DND-41 (cell line): Measurements from ENCODE around the gene P3H1.

Experiments used
- ATAC-seq: fragments of 200-7000 bp; cut with Tn5 transposase; 3 replicates; pipeline ENCODE4 v1.9.1; 2021; ENCODE audit warnings: low read depth; ENCODE audit not compliant: insufficient read depth
- DNase-seq: peaks from one replicate; pipeline ENCODE4 v3.0.0-alpha.2; 2020
- H2AFZ ChIP-seq: 2 replicates; pipeline ENCODE4 v1.6.0; 2012; ENCODE audit warnings: low read depth, low read length
- H3K27ac ChIP-seq: 2 replicates; pipeline ENCODE4 v1.5.1; 2012; ENCODE audit warnings: low read length, inconsistent platforms
- H3K27me3 ChIP-seq: fragments of 200-600 bp; sonication (generic); 2 replicates; pipeline ENCODE4 v1.6.0; 2012; ENCODE audit warnings: low read length, mild to moderate bottlenecking, inconsistent platforms; ENCODE audit not compliant: insufficient read depth, poor library complexity
- H3K36me3 ChIP-seq: 2 replicates; pipeline ENCODE4 v1.5.1; 2012; ENCODE audit warnings: low read length, inconsistent platforms; ENCODE audit not compliant: insufficient read depth
- H3K4me1 ChIP-seq: 2 replicates; pipeline ENCODE4 v1.5.1; 2012; ENCODE audit warnings: mild to moderate bottlenecking, low read length; ENCODE audit not compliant: insufficient read depth
- H3K4me2 ChIP-seq: 2 replicates; pipeline ENCODE4 v1.6.0; 2012; ENCODE audit warnings: mild to moderate bottlenecking, moderate library complexity, low read length, inconsistent platforms; ENCODE audit not compliant: insufficient read depth
- H3K4me3 ChIP-seq, 2 experiments: fragments of 200-600 bp in 1 of 2; shearing (Covaris generic) in 1 of 2; 2 replicates each; pipeline ENCODE4 v1.5.1; 2012 to 2016; ENCODE audit warnings: inconsistent platforms in 2 of 2, low read length in 2 of 2, mild to moderate bottlenecking in 2 of 2, low read depth in 1 of 2, moderate library complexity in 1 of 2
- H3K79me2 ChIP-seq: 2 replicates; pipeline ENCODE4 v1.6.0; 2012; ENCODE audit warnings: low read length, inconsistent platforms; ENCODE audit not compliant: insufficient read depth
- H3K9ac ChIP-seq: 2 replicates; pipeline ENCODE4 v1.6.0; 2012; ENCODE audit warnings: low read depth, mild to moderate bottlenecking, inconsistent platforms, low read length, moderate library complexity
- H3K9me3 ChIP-seq: 2 replicates; pipeline ENCODE4 v1.5.1; 2012; ENCODE audit warnings: low read length, moderate library complexity, mild to moderate bottlenecking, inconsistent platforms; ENCODE audit not compliant: insufficient read depth, severe bottlenecking
- H4K20me1 ChIP-seq: 2 replicates; pipeline ENCODE4 v1.6.0; 2012; ENCODE audit warnings: low read length; ENCODE audit not compliant: insufficient read depth
- EZH2 ChIP-seq: IDR thresholded peaks from 3 replicates; pipeline ENCODE4 v1.6.1; 2012; ENCODE audit warnings: borderline replicate concordance, low read depth, mild to moderate bottlenecking, moderate library complexity, low read length, inconsistent platforms; ENCODE audit not compliant: severe bottlenecking
- TF ChIP-seq, protein P1 (sequence below): IDR thresholded peaks from 2 replicates; pipeline ENCODE4 v1.5.1; 2012; ENCODE audit warnings: borderline replicate concordance, low read length, moderate library complexity, mild to moderate bottlenecking; ENCODE audit not compliant: poor library complexity, severe bottlenecking; ENCODE audit errors: extremely low read depth

Gene P3H1

GRCh38 chr1:42793824-42794223 is 27.0 kb upstream of the P3H1 start:
- TF ChIP-seq EZH2: no peak
- TF ChIP-seq, protein P1, sequence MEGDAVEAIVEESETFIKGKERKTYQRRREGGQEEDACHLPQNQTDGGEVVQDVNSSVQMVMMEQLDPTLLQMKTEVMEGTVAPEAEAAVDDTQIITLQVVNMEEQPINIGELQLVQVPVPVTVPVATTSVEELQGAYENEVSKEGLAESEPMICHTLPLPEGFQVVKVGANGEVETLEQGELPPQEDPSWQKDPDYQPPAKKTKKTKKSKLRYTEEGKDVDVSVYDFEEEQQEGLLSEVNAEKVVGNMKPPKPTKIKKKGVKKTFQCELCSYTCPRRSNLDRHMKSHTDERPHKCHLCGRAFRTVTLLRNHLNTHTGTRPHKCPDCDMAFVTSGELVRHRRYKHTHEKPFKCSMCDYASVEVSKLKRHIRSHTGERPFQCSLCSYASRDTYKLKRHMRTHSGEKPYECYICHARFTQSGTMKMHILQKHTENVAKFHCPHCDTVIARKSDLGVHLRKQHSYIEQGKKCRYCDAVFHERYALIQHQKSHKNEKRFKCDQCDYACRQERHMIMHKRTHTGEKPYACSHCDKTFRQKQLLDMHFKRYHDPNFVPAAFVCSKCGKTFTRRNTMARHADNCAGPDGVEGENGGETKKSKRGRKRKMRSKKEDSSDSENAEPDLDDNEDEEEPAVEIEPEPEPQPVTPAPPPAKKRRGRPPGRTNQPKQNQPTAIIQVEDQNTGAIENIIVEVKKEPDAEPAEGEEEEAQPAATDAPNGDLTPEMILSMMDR: no peak
- Histone ChIP-seq H3K36me3 (no peaks in the 10 kb centered on the region), H3K9ac (no peak overlapping the region), H4K20me1 (no peaks in the 10 kb centered on the region), H3K4me1 (no peaks in the 10 kb centered on the region), H3K4me2 (no peak overlapping the region), H3K4me3 (no peak overlapping the region), H3K27me3 (no peaks in the 10 kb centered on the region), H3K79me2 (no peaks in the 10 kb centered on the region), H3K27ac (no peak overlapping the region), H3K9me3 (no peaks in the 10 kb centered on the region), H2AFZ (no peak overlapping the region)
- ATAC-seq (no peak), DNase-seq (no peak)

DNA sequence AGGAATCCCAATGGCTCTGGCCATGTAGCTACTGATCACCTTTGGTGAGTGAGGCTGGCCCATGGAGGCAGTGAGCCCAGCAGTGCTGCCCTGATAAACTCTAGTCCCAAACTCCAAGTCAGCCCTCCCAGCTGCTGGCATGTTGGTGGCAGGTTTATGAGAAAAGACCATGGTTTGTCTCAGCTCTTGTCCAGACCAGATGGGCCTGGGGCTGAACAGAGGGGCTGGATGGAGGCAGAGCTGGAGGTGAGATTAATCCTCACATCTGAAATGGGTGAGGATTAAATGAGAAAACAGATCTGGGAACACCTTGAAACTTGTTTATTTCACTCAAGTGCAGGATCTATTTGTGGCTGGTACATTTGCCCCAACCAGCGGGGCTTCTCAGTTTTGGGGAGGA is 21.2 kb upstream of the P3H1 start:
- H3K27ac ChIP-seq: no peak overlapping the region
- no peak overlapping the region for H3K9ac ChIP-seq
- ATAC-seq: no peak
- no peak overlapping the region for H3K4me2 ChIP-seq
- H3K4me3 ChIP-seq: no peak overlapping the region
- TF ChIP-seq EZH2: no peak
- TF ChIP-seq, protein P1: no peak
- H4K20me1 ChIP-seq: no peaks in the 10 kb centered on the region
- no peaks in the 10 kb centered on the region for H3K27me3 ChIP-seq
- H3K9me3 ChIP-seq: no peaks in the 10 kb centered on the region
- peaks cover under 1% of the 10 kb centered on the region; the same call in 1 of the 2 replicates for H3K36me3 ChIP-seq
- H3K4me1 ChIP-seq: no peaks in the 10 kb centered on the region
- no peak for DNase-seq
- no peak overlapping the region for H2AFZ ChIP-seq
- no peaks in the 10 kb centered on the region for H3K79me2 ChIP-seq

- no peak for DNase-seq
- H3K4me2 ChIP-seq: no peak overlapping the region
- no peaks in the 10 kb centered on the region for H3K27me3 ChIP-seq
- H2AFZ ChIP-seq: no peak overlapping the region
- no peaks in the 10 kb centered on the region for H3K79me2 ChIP-seq
- no peak overlapping the region for H3K9ac ChIP-seq
- no peaks in the 10 kb centered on the region for H3K4me1 ChIP-seq
- H3K9me3 ChIP-seq: no peaks in the 10 kb centered on the region
- H3K27ac ChIP-seq: no peak overlapping the region
- TF ChIP-seq EZH2: no peak
- TF ChIP-seq, protein P1: no peak
- peaks cover 9% of the 10 kb centered on the region; the same call in 1 of the 2 replicates for H3K36me3 ChIP-seq
- no peak for ATAC-seq
- H3K4me3 ChIP-seq: no peak overlapping the region
- H4K20me1 ChIP-seq: no peaks in the 10 kb centered on the region
These were observed 19.3 kb upstream of the P3H1 start for GRCh38 chr1:42786097-42786496.
